Mesendoderm (in vitro differentiated cells): ENCODE measurements around the gene USP36.

Experiments
- DNase-seq: peaks from one replicate; pipeline ENCODE4 v3.0.0; 2013
- H2AK5ac ChIP-seq: 2 replicates; pipeline ENCODE4 v1.6.1; 2013; ENCODE audit warnings: low read length, inconsistent platforms
- H2BK120ac ChIP-seq: 2 replicates; pipeline ENCODE4 v1.6.1; 2013; ENCODE audit warnings: low read depth, mild to moderate bottlenecking, low read length, moderate library complexity, mixed read lengths
- H2BK15ac ChIP-seq: replicated peaks from 2 replicates; pipeline ENCODE4 v1.6.1; 2013; ENCODE audit warnings: low read depth, mild to moderate bottlenecking, moderate library complexity
- H2BK5ac ChIP-seq: 2 replicates; pipeline ENCODE4 v1.6.1; 2013; ENCODE audit warnings: low read length, inconsistent platforms
- H3K18ac ChIP-seq: 2 replicates; pipeline ENCODE4 v1.6.1; 2013; ENCODE audit warnings: mild to moderate bottlenecking, low read length, mixed read lengths
- H3K23ac ChIP-seq: one replicate; pipeline ENCODE4 v1.6.1; 2013; ENCODE audit warnings: low read length
- H3K27ac ChIP-seq: 2 replicates; pipeline ENCODE4 v1.5.1; 2013; ENCODE audit warnings: low read depth, mild to moderate bottlenecking, inconsistent platforms, low read length, moderate library complexity
- H3K27me3 ChIP-seq: 2 replicates; pipeline ENCODE4 v1.6.1; 2013; ENCODE audit warnings: low read length, control low read depth, mild to moderate bottlenecking, inconsistent platforms; ENCODE audit not compliant: insufficient read depth, poor library complexity
- H3K36me3 ChIP-seq: 2 replicates; pipeline ENCODE4 v1.6.1; 2013; ENCODE audit warnings: low read length, inconsistent platforms; ENCODE audit not compliant: control insufficient read depth, insufficient read depth
- H3K4ac ChIP-seq: one replicate; pipeline ENCODE4 v1.6.1; 2013; ENCODE audit warnings: low read depth, mild to moderate bottlenecking, low read length, moderate library complexity
- H3K4me1 ChIP-seq: 2 replicates; pipeline ENCODE4 v1.6.1; 2013; ENCODE audit warnings: low read depth, low read length, inconsistent platforms; ENCODE audit not compliant: control insufficient read depth
- H3K4me2 ChIP-seq: 2 replicates; pipeline ENCODE4 v1.6.1; 2013; ENCODE audit warnings: low read length
- H3K4me3 ChIP-seq: 2 replicates; pipeline ENCODE4 v1.5.1; 2013; ENCODE audit warnings: mild to moderate bottlenecking, low read length
- H3K56ac ChIP-seq: one replicate; pipeline ENCODE4 v1.6.1; 2013; ENCODE audit warnings: low read length
- H3K79me1 ChIP-seq: 2 replicates; pipeline ENCODE4 v1.6.1; 2013; ENCODE audit warnings: low read length, inconsistent platforms
- H3K79me2 ChIP-seq: 2 replicates; pipeline ENCODE4 v1.6.1; 2013; ENCODE audit warnings: mild to moderate bottlenecking, low read length; ENCODE audit not compliant: control insufficient read depth, insufficient read depth
- H3K9ac ChIP-seq: 2 replicates; pipeline ENCODE4 v1.6.1; 2013; ENCODE audit warnings: low read length, inconsistent platforms
- H4K5ac ChIP-seq: one replicate; pipeline ENCODE4 v1.6.1; 2013; ENCODE audit warnings: low read length
- H4K8ac ChIP-seq: one replicate; pipeline ENCODE4 v1.6.1; 2013; ENCODE audit warnings: low read depth, mild to moderate bottlenecking, control low read depth, low read length, moderate library complexity
- WGBS: extraction: QIAGEN DNeasy Blood & Tissue Kit; methylation state at CpG from one replicate; pipeline ENCODE4 v1.1.7; 2013; ENCODE audit warnings: low lambda C conversion rate, missing lambda C conversion rate; ENCODE audit not compliant: insufficient coverage; ENCODE audit errors: extremely low coverage; 5-methylcytosine and 5-hydroxymethylcytosine counted together

USP36 gene

GRCh38 chr17:78826421-78826820 is 14.2 kb downstream of the USP36 start:
- Histone ChIP-seq H3K9ac (no peak overlapping the region), H3K23ac (no peak overlapping the region), H2BK15ac (no peak overlapping the region), H3K27ac (no peak overlapping the region), H3K27me3 (no peaks in the 10 kb centered on the region), H3K4me2 (no peak overlapping the region), H2BK120ac (no peak overlapping the region), H3K4me3 (no peak overlapping the region), H2BK5ac (no peak overlapping the region), H3K4me1 (no peaks in the 10 kb centered on the region), H3K56ac (no peak overlapping the region), H3K79me2 (peaks cover 3% of the 10 kb centered on the region), H3K36me3 (peaks cover 15% of the 10 kb centered on the region), H2AK5ac (no peak overlapping the region), H3K18ac (no peak overlapping the region), H3K79me1 (peaks cover 11% of the 10 kb centered on the region), H3K4ac (no peak overlapping the region), H4K8ac (no peak overlapping the region), H4K5ac (no peak overlapping the region)
- no peak for DNase-seq
- no CpG with 5 or more reads among the region's 5 CpGs for WGBS

GRCh38 chr17:78825696-78826095 is 14.9 kb downstream of the USP36 start:
- Histone ChIP-seq H3K4me3 (no peak overlapping the region), H4K5ac (no peak overlapping the region), H3K36me3 (peaks cover 18% of the 10 kb centered on the region)

GRCh38 chr17:78824240-78824639 is 16.4 kb downstream of the USP36 start:
- no peak overlapping the region for H3K56ac ChIP-seq
- no CpG with 5 or more reads among the region's 7 CpGs for WGBS
- no peak overlapping the region for H4K8ac ChIP-seq

More at GRCh38 chr17:78825696-78826095, 14.9 kb downstream of the USP36 start:
- Histone ChIP-seq H2BK120ac (no peak overlapping the region), H3K27me3 (no peaks in the 10 kb centered on the region), H3K27ac (no peak overlapping the region), H3K18ac (no peak overlapping the region), H3K23ac (no peak overlapping the region), H2BK15ac (no peak overlapping the region), H3K4me1 (no peaks in the 10 kb centered on the region), H2AK5ac (no peak overlapping the region), H3K4me2 (no peak overlapping the region), H2BK5ac (no peak overlapping the region), H4K8ac (no peak overlapping the region), H3K9ac (no peak overlapping the region), H3K56ac (no peak overlapping the region), H3K4ac (no peak overlapping the region), H3K79me2 (peaks cover 3% of the 10 kb centered on the region), H3K79me1 (peaks cover 11% of the 10 kb centered on the region)
- DNase-seq: no peak
- WGBS: no CpG with 5 or more reads among the region's 6 CpGs

GRCh38 chr17:78823282-78824046 is 17.1 kb downstream of the USP36 start:
- no peak overlapping the region for H3K18ac ChIP-seq
- H3K79me1 ChIP-seq: peaks cover 8% of the 10 kb centered on the region
- H2AK5ac ChIP-seq: no peak overlapping the region
- no peak overlapping the region for H3K56ac ChIP-seq
- H2BK120ac ChIP-seq: no peak overlapping the region
- H4K8ac ChIP-seq: no peak overlapping the region
- H3K4ac ChIP-seq: no peak overlapping the region
- peaks cover 24% of the 10 kb centered on the region for H3K36me3 ChIP-seq
- H3K23ac ChIP-seq: no peak overlapping the region
- no peaks in the 10 kb centered on the region for H3K4me1 ChIP-seq
- no peak overlapping the region for H3K4me3 ChIP-seq
- H3K27ac ChIP-seq: no peak overlapping the region
- H2BK15ac ChIP-seq: no peak overlapping the region
- H4K5ac ChIP-seq: no peak overlapping the region
- WGBS: no CpG with 5 or more reads among the region's 14 CpGs
- H3K27me3 ChIP-seq: no peaks in the 10 kb centered on the region
- H3K79me2 ChIP-seq: peaks cover 3% of the 10 kb centered on the region
- H2BK5ac ChIP-seq: no peak overlapping the region
- no peak for DNase-seq
- no peak overlapping the region for H3K9ac ChIP-seq
- H3K4me2 ChIP-seq: no peak overlapping the region

More at GRCh38 chr17:78824240-78824639, 16.4 kb downstream of the USP36 start:
- Histone ChIP-seq H3K4ac (no peak overlapping the region), H3K79me1 (peaks cover 8% of the 10 kb centered on the region), H3K36me3 (peaks cover 21% of the 10 kb centered on the region), H3K9ac (no peak overlapping the region), H2BK120ac (no peak overlapping the region), H3K4me2 (no peak overlapping the region), H3K27me3 (no peaks in the 10 kb centered on the region), H2AK5ac (no peak overlapping the region), H3K27ac (no peak overlapping the region), H3K79me2 (peaks cover 3% of the 10 kb centered on the region), H3K23ac (no peak overlapping the region), H2BK15ac (no peak overlapping the region), H3K4me1 (no peaks in the 10 kb centered on the region), H3K4me3 (no peak overlapping the region), H2BK5ac (no peak overlapping the region), H3K18ac (no peak overlapping the region), H4K5ac (no peak overlapping the region)
- no peak for DNase-seq

- H3K27ac ChIP-seq: no peak overlapping the region
- H3K36me3 ChIP-seq: peaks cover 28% of the 10 kb centered on the region
Measured at GRCh38 chr17:78822552-78822951, 18.1 kb downstream of the USP36 start.

GRCh38 chr17:78821961-78822360 is 18.7 kb downstream of the USP36 start:
- WGBS: no CpG with 5 or more reads among the region's 8 CpGs
- Histone ChIP-seq H3K4ac (no peak overlapping the region), H2AK5ac (no peak overlapping the region), H3K4me2 (no peak overlapping the region), H3K27ac (no peak overlapping the region), H2BK5ac (no peak overlapping the region), H2BK15ac (no peak overlapping the region), H3K18ac (no peak overlapping the region), H3K9ac (no peak overlapping the region), H4K5ac (no peak overlapping the region), H3K79me1 (peaks cover 8% of the 10 kb centered on the region), H4K8ac (no peak overlapping the region), H3K4me1 (no peaks in the 10 kb centered on the region), H3K56ac (no peak overlapping the region), H3K36me3 (peaks cover 31% of the 10 kb centered on the region), H3K27me3 (no peaks in the 10 kb centered on the region), H3K79me2 (peaks cover 3% of the 10 kb centered on the region), H3K23ac (no peak overlapping the region), H2BK120ac (no peak overlapping the region), H3K4me3 (no peak overlapping the region)
- DNase-seq: no peak

More at GRCh38 chr17:78822552-78822951, 18.1 kb downstream of the USP36 start:
- H4K8ac ChIP-seq: no peak overlapping the region
- H3K79me1 ChIP-seq: peaks cover 8% of the 10 kb centered on the region
- DNase-seq: no peak
- no peak overlapping the region for H3K18ac ChIP-seq
- H3K4me3 ChIP-seq: no peak overlapping the region
- no peak overlapping the region for H4K5ac ChIP-seq
- H2BK5ac ChIP-seq: no peak overlapping the region
- no peak overlapping the region for H3K56ac ChIP-seq
- H3K4me1 ChIP-seq: no peaks in the 10 kb centered on the region
- no peak overlapping the region for H3K23ac ChIP-seq
- H2BK120ac ChIP-seq: no peak overlapping the region
- H2AK5ac ChIP-seq: no peak overlapping the region
- no peak overlapping the region for H3K4ac ChIP-seq
- no peak overlapping the region for H3K4me2 ChIP-seq
- H3K27me3 ChIP-seq: no peaks in the 10 kb centered on the region
- no peak overlapping the region for H3K9ac ChIP-seq
- no CpG with 5 or more reads among the region's 14 CpGs for WGBS
- H3K79me2 ChIP-seq: peaks cover 3% of the 10 kb centered on the region
- H2BK15ac ChIP-seq: no peak overlapping the region
